H9 (cell line): ENCODE results near the gene CD3G. TPM values are rescaled to one million over a fixed set of nuclear protein-coding genes. Genes with fewer than 3 reads are reported as not detected.

Experiments used
- DNase-seq: peaks from one replicate; pipeline ENCODE4 v3.0.0-alpha.2; 2017
- H2AFZ ChIP-seq: one replicate; pipeline ENCODE4 v1.6.1; 2013; ENCODE audit warnings: mild to moderate bottlenecking, low read length, control low read depth, moderate library complexity
- H2AK5ac ChIP-seq: 2 replicates; pipeline ENCODE4 v1.6.1; 2013; ENCODE audit warnings: low read length, control low read depth, mixed read lengths; ENCODE audit not compliant: insufficient read length
- H2BK120ac ChIP-seq: one replicate; pipeline ENCODE4 v1.6.1; 2013; ENCODE audit warnings: low read depth, mild to moderate bottlenecking, low read length, control low read depth, inconsistent platforms; ENCODE audit not compliant: poor library complexity, severe bottlenecking
- H2BK12ac ChIP-seq: 2 replicates; pipeline ENCODE4 v1.6.1; 2013; ENCODE audit warnings: low read length, control low read depth, mixed read lengths, low read depth; ENCODE audit not compliant: insufficient read length
- H2BK15ac ChIP-seq: 2 replicates; pipeline ENCODE4 v1.6.1; 2013; ENCODE audit warnings: low read depth, low read length, control low read depth
- H2BK20ac ChIP-seq: one replicate; pipeline ENCODE4 v1.6.1; 2013; ENCODE audit warnings: low read depth, mild to moderate bottlenecking, low read length, control low read depth, inconsistent platforms; ENCODE audit not compliant: poor library complexity, severe bottlenecking
- H2BK5ac ChIP-seq: 2 replicates; pipeline ENCODE4 v1.6.1; 2013; ENCODE audit warnings: low read length, control low read depth, mixed read lengths; ENCODE audit not compliant: insufficient read length
- H3K14ac ChIP-seq: 2 replicates; pipeline ENCODE4 v1.6.1; 2013; ENCODE audit warnings: low read length, control low read depth; ENCODE audit not compliant: insufficient read depth
- H3K18ac ChIP-seq: 2 replicates; pipeline ENCODE4 v1.6.1; 2013; ENCODE audit warnings: low read depth, mild to moderate bottlenecking, mixed read lengths, low read length, control low read depth; ENCODE audit not compliant: insufficient read length
- H3K23ac ChIP-seq: 2 replicates; pipeline ENCODE4 v1.6.1; 2013; ENCODE audit warnings: low read length, control low read depth, mixed read lengths, low read depth; ENCODE audit not compliant: insufficient read length
- H3K23me2 ChIP-seq: 2 replicates; pipeline ENCODE4 v1.6.1; 2013; ENCODE audit warnings: low read depth, mild to moderate bottlenecking, mixed read lengths, low read length, control low read depth; ENCODE audit not compliant: insufficient read length, poor library complexity, severe bottlenecking
- H3K27ac ChIP-seq: 2 replicates; pipeline ENCODE4 v1.5.1; 2013; ENCODE audit warnings: low read length, control low read depth, mixed read lengths, low read depth; ENCODE audit not compliant: insufficient read length
- H3K27me3 ChIP-seq: 2 replicates; pipeline ENCODE4 v1.6.1; 2013; ENCODE audit warnings: low read length, control low read depth, inconsistent platforms; ENCODE audit not compliant: insufficient read depth
- H3K4ac ChIP-seq: 2 replicates; pipeline ENCODE4 v1.6.1; 2013; ENCODE audit warnings: low read depth, mild to moderate bottlenecking, control low read depth, inconsistent platforms, low read length, moderate library complexity
- H3K4me1 ChIP-seq: 2 replicates; pipeline ENCODE4 v1.6.1; 2013; ENCODE audit warnings: low read length, control low read depth, inconsistent platforms; ENCODE audit not compliant: insufficient read depth
- H3K4me2 ChIP-seq: 2 replicates; pipeline ENCODE4 v1.6.1; 2013; ENCODE audit warnings: low read length, control low read depth, mixed read lengths; ENCODE audit not compliant: insufficient read length, insufficient read depth
- H3K56ac ChIP-seq: 2 replicates; pipeline ENCODE4 v1.6.1; 2013; ENCODE audit warnings: low read depth, mild to moderate bottlenecking, mixed read lengths, low read length, control low read depth; ENCODE audit not compliant: insufficient read length
- H3K79me1 ChIP-seq: 2 replicates; pipeline ENCODE4 v1.6.1; 2013; ENCODE audit warnings: low read depth, mild to moderate bottlenecking, moderate library complexity, low read length, control low read depth, inconsistent platforms; ENCODE audit not compliant: insufficient read depth, poor library complexity, severe bottlenecking
- H3K79me2 ChIP-seq: 2 replicates; pipeline ENCODE4 v1.6.1; 2013; ENCODE audit warnings: low read length, control low read depth, inconsistent platforms; ENCODE audit not compliant: insufficient read depth
- H3K9ac ChIP-seq: 2 replicates; pipeline ENCODE4 v1.6.1; 2013; ENCODE audit warnings: low read length, control low read depth, mixed read lengths; ENCODE audit not compliant: insufficient read length; ENCODE audit errors: extremely low read depth
- H3K9me3 ChIP-seq: one replicate; pipeline ENCODE4 v1.6.1; 2013; ENCODE audit warnings: low read depth, low read length, inconsistent platforms; ENCODE audit not compliant: control insufficient read depth
- H3T11ph ChIP-seq: one replicate; pipeline ENCODE4 v1.6.1; 2013; ENCODE audit warnings: mild to moderate bottlenecking, low read length, control low read depth, inconsistent platforms
- H4K20me1 ChIP-seq: one replicate; pipeline ENCODE4 v1.6.1; 2013; ENCODE audit not compliant: control insufficient read depth, insufficient read length, insufficient read depth
- H4K5ac ChIP-seq: 2 replicates; pipeline ENCODE4 v1.6.1; 2013; ENCODE audit warnings: low read depth, mild to moderate bottlenecking, mixed read lengths, low read length, control low read depth; ENCODE audit not compliant: insufficient read length
- H4K8ac ChIP-seq: replicated peaks from 2 replicates; pipeline ENCODE4 v1.6.1; 2013; ENCODE audit warnings: low read length, control low read depth, mixed read lengths, low read depth; ENCODE audit not compliant: insufficient read length
- H4K91ac ChIP-seq: 2 replicates; pipeline ENCODE4 v1.6.1; 2013; ENCODE audit warnings: low read depth, mild to moderate bottlenecking, moderate library complexity, mixed read lengths, low read length, control low read depth; ENCODE audit not compliant: insufficient read length
- H3K27ac Mint-ChIP-seq, 3 experiments: 2 replicates in 2 of 3; 3 replicates in 1 of 3; pipeline ENCODE4 v1.8.0; 2020 to 2021; ENCODE audit warnings: mixed read lengths in 3 of 3, mild to moderate bottlenecking in 1 of 3, moderate library complexity in 1 of 3
- H3K27me3 Mint-ChIP-seq: 2 replicates; pipeline ENCODE4 v1.8.0; 2021; ENCODE audit warnings: low read depth, mild to moderate bottlenecking, moderate library complexity, mixed read lengths
- H3K36me3 Mint-ChIP-seq, 3 experiments: 2 replicates in 2 of 3; 3 replicates in 1 of 3; pipeline ENCODE4 v1.8.0; 2020 to 2021; ENCODE audit warnings: low read depth in 3 of 3, mixed read lengths in 3 of 3; ENCODE audit not compliant: insufficient read depth in 1 of 3
- H3K4me1 Mint-ChIP-seq, 2 experiments: 2 replicates each; pipeline ENCODE4 v1.8.0; 2020; ENCODE audit warnings: mixed read lengths in 2 of 2
- H3K4me3 Mint-ChIP-seq, 2 experiments: 2 replicates in 1 of 2; 3 replicates in 1 of 2; pipeline ENCODE4 v1.8.0; 2020 to 2021; ENCODE audit warnings: mild to moderate bottlenecking in 2 of 2, mixed read lengths in 2 of 2, moderate library complexity in 1 of 2
- H3K9me3 Mint-ChIP-seq, 2 experiments: 2 replicates in 1 of 2; 3 replicates in 1 of 2; pipeline ENCODE4 v1.8.0; 2020; ENCODE audit warnings: mild to moderate bottlenecking in 2 of 2, mixed read lengths in 2 of 2, moderate library complexity in 1 of 2
- CTCF ChIP-seq: fragments of 200-600 bp; sonication (generic); conservative IDR thresholded peaks from 3 replicates; pipeline ENCODE4 v1.8.0; 2021; ENCODE audit warnings: antibody characterized with exemption, mild to moderate bottlenecking
- WGBS: extraction: QIAGEN DNeasy Blood & Tissue Kit; methylation state at CpG from one replicate; pipeline ENCODE4 v1.1.7; 2013; ENCODE audit warnings: missing lambda C conversion rate, low lambda C conversion rate, mixed read lengths; ENCODE audit not compliant: insufficient read length; ENCODE audit errors: extremely low coverage; 5-methylcytosine and 5-hydroxymethylcytosine counted together
- total RNA-seq: library from RNA; stranded (reverse); gene quantifications from 2 replicates; pipeline ENCODE4 v1.2.1, GENCODE V29; 2021

Gene CD3G
- total RNA-seq, 1 experiment from 2014 or later, result not detected

- Histone ChIP-seq H4K8ac (no peak overlapping the region), H2BK5ac (no peak overlapping the region), H3K9me3 (no peaks in the 10 kb centered on the region), H3K27me3 (no peaks in the 10 kb centered on the region), H4K5ac (no peak overlapping the region), H3K23ac (no peak overlapping the region), H2AK5ac (no peak overlapping the region), H3K4me2 (no peak overlapping the region), H3K4me1 (no peaks in the 10 kb centered on the region), H4K91ac (no peak overlapping the region), H3K79me2 (peaks cover 17% of the 10 kb centered on the region; the same call in 1 of the 2 replicates), H3T11ph (no peak overlapping the region), H3K4ac (no peak overlapping the region), H4K20me1 (no peaks in the 10 kb centered on the region), H2BK12ac (no peak overlapping the region), H2AFZ (no peak overlapping the region), H2BK20ac (no peak overlapping the region), H3K79me1 (peaks cover 5% of the 10 kb centered on the region), H3K56ac (no peak overlapping the region), H3K9ac (no peak overlapping the region), H3K23me2 (peaks cover 7% of the 10 kb centered on the region), H2BK120ac (no peak overlapping the region), H2BK15ac (no peak overlapping the region), H3K18ac (no peak overlapping the region), H3K27ac (no peak overlapping the region), H3K14ac (no peak overlapping the region)
- no peak for DNase-seq
- no peaks in the 10 kb centered on the region; the same call in 1 of the 2 replicates for H3K27me3 Mint-ChIP-seq
- peaks cover 16 to 17% of the 10 kb centered on the region in 2 experiments for H3K4me1 Mint-ChIP-seq
- WGBS, result no CpG with 5 or more reads among the region's 3 CpGs
- peak overlapping the region in 1 of 3 experiments; percentile 50; a peak in 1 of 7 replicates for H3K27ac Mint-ChIP-seq
- H3K36me3 Mint-ChIP-seq, result peaks cover 4 to 29% (median 15%) of the 10 kb centered on the region in 3 experiments; a peak in 5 of 7 replicates
- no peaks in the 10 kb centered on the region for H3K9me3 Mint-ChIP-seq
- TF ChIP-seq CTCF, result no peak
- no peak overlapping the region for H3K4me3 Mint-ChIP-seq
These were observed 54.8 kb downstream of the CD3G start for GRCh38 chr11:118398791-118399559.
